CD1c-positive myeloid dendritic cell (primary cell): ENCODE measurements around the gene JHY.

Source experiments
- DNase-seq: peaks from one replicate; pipeline ENCODE4 v3.0.0-alpha.2; 2016; ENCODE audit errors: extremely low spot score

The JHY gene

DNA sequence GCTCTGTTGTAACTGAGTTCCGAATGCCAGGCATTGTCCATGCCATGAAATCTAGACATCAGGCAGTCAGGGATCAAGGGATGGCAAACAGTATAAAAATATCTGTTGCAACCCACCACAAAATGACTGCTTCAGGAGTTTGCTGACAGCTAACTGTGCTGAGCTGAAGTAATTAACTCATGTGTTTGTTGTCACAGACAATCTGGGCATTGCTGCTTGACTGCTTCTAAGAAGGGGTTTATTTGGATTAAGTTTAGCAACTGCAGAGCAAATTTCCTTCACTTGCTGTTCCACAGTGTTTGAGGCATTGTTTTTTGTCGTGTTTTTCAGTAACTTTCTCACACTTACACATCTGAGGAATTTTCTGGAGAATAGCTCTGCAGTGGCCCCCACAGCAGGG lies 68.7 kb downstream of the JHY start:
- DNase-seq = no peak

DNA sequence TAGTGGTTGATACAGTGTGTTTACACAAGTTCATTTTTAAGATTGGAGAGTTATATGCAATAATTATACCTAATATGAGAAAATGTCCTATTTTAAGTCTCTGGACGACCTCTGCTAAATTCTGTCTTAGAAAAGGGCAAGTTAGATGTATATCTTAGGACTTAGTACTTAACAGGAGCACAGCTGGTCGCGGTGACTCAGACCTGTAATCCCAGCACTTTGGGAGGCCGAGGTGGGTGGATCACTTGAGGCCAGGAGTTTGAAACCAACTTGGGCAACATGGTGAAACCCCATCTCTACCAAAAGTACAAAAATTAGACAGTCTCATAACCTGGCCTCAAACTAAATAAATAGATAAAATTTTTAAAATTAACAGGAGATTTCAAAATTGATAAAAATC lies 71.9 kb downstream of the JHY start:
- no peak for DNase-seq

DNA sequence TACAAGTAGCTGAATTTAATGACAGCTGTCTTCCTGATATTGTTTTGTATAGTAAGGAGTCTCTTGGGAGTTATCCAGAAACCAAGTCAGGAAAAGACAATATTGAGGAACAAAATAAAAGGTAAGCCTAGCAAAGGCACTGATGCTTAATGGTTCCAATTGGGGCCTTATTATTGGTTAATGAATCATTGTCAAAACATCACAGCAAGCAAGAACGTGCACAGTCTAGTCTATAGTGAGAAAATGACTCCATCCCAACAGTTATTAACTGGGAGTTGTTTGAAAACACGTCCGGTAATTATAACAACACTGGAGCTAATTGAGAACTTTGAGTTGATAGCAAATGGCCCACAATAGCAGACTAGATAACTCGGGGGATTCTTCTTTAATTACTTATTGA lies 81.4 kb downstream of the JHY start:
- DNase-seq = no peak

DNA sequence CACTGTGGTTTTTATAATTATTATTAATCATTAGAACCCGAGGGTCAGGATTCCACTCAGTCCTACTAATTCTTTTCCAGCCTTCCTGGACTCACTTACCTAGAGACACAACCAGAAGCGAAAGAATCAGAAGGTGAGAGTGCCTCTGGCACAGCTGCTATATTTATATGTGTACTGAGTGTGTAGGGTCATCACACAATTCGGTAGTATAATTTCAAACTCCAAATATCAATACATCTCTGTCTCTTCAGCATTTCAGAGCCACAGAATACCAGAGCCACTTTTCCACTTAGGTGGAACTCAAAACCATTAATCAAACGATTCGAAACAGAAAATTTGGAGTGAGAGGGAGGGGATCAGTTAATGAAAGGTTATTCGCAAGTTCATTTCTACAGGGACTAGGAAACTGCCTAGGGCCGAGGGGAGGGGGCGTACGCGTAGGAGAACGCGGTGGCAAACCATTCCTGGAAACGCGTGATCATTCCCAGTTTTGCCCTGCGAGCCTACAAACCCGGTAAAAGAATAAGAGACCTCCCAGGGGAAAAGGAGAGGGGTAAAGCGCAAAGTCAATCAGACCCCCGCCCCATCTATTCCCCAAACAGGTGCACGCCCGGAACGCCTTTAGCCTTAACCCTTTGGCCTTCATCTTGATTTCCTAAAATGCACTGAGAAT lies 93.6 kb downstream of the JHY start:
- no peak for DNase-seq

DNA sequence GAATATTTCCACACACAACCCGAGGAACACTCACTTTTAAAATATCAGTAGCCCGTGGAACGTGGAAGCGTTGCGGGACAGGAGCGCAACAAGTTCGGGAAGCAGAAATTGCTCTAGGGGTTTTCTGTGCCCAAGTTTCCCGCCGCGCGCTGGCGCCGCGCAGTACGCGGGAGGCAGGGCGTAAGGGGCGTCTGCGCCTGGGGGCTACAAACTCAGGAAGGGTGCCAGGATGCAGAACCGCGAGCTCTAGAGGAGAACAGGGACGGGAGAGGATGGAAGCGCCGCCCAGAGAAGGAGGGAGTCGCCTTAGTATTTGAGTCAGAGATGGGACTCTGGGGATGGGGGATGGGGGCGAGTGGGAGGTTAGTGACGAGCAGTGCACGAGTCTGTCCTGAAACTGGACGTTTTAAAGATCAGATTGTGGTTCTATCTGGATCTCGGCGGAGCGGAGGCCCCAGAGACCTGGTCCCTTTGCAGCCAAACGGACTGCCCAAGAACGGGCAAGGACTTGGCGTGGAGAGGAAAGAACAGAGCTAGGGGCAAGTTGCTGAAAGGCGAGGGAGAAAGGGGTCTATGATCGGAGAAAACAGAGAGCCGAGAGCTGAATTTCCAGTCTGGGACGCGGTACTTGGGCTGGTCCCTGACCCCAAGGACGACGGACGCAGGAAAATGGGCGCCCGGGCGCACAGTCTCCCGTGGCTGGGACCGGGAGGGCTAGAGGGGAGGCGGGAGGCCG lies 94.3 kb downstream of the JHY start:
- no peak for DNase-seq

DNA sequence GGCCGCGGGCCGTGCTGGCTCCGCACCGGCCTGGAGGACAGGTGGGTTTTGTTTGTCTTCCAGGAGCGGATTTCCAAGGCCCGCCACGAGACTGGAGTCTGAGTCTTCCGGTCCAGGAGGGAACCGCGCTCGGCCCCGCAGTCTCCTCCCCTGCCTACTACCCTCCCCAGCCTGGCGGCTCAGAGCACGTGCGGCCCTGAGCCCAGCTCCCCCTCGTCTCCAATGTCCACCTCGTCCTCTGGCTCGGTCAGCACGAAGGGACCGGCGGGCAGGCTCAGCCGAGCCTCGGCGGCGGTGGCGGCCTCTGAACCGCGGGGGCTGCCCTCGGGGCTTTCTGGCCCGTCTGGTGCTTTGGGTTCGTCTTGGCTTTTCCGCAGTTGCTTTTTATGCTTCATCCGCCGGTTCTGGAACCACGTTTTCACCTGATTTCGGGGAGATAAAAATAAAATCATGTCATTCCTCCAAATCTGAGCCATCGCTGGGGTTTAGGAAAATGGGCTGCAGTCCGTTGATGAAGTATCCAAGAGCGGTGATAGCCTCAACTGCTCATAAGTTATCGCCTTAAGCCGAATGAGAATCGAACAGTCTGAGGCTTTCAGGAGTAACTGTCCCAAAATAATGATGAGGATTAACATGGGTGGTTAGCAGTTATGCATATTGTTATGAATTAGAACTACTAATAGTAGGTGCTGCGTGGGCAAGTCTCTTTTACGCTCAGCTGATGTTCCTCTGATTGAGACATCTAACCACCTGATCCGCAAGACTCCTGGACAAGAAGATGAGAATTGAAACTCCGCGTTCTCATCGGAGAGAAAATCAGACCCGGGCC lies 95.1 kb downstream of the JHY start:
- no peak for DNase-seq

DNA sequence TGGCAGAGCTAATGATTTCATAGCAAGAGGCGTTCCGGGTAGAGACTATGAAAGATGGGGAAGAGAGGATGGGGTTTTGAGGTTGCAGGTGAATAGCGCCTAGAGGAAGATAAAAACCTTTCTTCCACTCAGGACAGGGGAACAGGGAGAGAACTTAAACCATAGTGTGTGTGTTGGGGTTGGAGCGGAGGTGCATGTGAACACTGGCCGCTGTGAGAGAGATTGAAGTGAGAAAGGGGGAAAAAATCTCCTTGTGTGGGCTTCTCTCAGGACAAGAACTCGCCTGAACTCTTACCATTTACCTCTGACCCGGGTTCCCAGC lies 95.7 kb downstream of the JHY start:
- DNase-seq = no peak

DNA sequence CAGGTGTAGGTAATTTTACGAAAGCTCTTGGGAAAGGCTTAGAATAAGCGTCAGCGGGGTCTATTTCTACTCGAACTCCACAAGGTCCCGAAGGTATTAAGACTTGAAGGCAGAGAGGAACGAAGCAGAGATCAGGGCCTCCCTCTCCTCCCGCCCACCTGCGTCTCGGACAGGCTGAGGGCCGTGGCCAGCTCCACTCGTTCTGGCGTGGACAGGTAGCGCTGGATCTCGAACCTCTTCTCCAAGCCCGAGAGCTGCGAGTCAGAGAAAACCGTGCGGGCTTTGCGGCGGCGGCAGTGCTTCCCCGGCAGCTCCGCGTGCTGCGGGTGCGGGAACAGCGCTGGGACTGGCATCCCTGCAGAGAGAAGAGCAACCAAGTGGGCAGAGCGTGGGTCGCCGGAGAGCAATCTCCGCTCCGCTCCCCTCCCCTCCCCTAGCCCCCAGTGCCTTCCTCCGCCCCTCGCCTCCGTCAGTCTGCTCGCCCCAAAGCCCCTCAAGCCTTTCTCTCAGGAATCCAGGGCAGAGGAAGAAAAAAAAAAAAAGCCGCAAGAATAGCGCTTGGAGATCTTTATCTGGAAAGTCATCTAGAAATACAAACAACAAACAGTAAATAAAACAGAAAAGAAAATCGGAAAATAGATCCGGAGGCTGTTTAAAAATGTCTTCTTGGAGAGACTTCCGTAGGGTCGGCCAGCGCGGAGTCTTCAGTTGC lies 96.7 kb downstream of the JHY start:
- no peak for DNase-seq

DNA sequence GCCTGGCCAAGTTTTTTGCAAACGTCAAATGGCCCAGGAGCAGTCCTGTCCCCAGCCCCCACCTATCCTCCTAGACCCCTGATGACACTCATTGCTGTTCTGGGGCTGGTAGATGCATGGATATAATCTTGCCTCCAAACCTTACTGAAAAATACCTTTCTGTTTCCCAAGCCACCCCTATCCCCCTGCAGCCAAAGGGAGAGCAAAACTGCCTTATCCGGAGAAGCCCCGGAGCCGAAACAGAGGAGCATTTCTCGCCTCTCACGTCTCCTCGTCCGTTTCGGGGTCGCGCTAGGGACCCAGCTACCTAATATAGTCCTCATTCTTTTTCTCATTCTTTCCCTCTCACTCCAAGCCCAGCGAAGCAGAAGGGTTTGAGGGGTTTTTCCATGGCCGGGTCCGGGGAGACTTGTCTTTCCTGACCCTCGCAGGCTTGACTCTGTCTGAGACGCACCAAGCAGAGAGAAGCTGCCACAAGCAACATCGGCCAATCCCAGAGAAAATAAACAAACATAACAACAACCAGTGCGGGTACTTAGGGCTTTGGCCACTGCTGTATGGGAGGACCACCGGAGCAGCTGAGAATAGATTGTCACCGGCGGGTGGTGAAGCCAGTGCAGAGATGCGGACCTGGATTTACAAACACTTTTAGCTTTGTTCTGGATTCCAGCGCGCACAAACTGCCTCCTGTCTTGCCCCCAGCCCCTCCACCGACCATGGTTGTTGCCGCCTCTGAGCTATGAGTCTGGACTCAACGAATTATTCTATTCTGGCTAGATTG lies 97.4 kb downstream of the JHY start:
- no peak for DNase-seq

DNA sequence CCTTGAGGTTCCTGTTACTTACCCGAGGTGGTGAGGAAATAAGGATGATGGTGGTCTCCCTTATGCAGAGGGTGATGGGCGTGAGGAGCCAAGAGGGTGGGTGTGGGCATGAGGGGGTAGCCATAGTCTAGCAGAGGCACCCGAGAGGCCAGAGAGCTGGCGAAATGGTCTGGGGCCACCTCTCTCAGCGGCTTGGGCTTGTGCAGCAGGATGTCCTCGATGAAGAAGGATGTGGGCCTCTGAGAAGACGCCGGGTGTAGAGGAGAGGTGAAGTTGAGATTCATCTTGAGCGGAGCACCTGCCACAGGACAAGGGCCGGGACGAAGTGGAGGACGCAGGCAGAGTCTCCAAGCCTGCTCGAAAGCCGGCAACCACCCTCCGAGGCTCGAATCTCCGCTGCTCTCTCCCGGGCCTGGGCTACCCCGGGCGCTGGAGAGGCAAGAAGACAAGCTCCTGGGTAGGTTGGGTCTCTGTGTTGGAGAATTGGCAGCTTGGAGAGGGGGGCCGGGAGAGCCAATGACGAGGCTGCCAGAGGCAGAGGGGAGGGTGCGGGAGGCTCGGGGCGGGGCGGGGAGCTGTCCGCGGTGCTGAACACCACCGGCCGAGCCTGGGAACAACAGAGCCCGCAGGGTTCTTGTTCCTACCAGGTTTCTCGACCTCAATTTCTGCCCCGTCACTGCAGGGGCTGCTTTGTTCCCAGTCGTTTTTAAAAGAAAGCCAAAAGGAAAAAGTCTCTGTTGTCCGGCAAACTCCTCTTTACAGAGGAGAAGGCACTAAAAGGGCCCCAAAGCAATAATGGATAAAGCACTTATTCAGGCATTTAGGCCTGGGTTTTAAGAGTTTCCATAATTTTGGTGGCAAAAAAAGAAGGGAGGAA lies 99.1 kb downstream of the JHY start, which contains the start of gene BSX:
Gene BSX, minus strand, starts transcription at position 447 of the 877 bp plus-strand sequence. Its CDS starts 163 bp downstream, at position 284.
- DNase-seq = peak; percentile 54

DNA sequence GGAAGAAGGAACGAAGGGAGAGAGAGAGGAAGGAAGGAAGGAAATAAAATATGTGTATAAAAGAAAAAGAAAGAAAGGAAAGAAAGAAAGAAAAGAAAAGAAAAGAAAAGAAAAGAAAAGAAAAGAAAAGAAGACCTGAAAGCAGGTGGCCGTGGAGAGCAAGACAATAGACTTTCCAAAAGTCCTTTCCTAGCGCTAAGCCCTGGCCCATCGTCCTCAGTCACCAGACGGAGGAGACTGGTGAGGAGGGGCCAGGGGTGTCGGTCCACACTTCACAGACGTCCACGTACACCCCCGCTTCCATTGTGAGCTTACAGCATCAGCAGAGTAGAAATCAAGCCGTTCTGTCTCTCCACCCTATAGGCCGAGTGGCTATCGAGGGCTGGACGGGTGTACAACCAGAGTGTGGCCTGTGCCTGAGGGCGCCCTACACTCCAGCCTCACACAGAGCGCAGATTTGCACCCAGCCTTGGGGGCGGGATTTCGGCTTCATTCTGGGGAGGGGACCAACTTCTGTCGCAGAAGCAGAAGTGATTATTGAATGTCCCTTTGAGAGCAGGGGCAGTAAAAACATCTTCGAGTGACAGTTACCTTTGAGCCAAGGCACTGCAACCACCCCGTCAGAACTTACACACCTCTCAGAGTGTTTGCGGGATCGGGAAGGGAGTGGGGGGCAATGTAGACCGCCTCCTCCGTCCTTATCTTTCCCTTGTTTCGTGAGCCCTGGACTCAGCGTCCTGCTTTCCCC lies 101.1 kb downstream of the JHY start:
- DNase-seq = no peak

DNA sequence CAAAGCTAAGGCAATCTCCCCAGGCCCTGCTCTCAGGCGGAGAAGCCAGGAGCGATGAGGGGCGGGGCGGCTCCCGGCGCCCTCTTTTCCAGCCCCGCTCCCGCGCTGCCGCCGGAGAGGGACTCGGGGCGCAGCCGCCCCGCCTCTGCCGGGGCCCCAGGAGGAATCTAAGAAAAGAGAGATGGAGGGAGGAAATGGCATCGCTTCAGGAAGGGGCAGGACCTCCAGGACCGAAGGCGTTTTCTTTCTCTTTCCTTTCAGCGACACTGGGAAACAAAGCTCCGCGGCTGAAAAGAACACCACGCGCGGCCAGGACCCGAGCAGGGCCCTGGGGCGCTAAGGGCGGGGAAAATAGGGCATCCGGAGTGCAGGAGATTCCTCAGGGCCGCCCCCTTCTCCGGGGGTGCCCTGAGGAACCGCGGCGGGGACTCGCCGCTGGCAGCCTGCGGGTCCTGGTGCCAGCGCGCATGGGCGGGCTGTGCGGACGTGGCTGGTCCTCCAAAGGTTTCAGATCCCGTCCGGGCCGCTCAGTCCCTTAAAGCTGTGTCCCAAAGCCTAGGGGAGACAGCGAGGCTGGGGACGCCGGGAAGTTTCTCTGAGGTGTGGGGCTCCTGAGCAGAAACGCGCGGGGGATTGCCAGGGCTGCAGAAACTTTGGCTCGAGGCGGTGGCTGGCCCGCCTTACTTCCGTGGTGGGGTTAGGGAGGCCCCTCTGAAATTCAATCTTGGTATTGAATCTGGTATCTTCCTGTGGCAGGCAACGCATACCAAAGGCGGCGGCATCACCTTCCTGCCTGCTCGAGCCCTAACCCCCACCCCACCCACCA lies 101.8 kb downstream of the JHY start:
- DNase-seq = peak; percentile 51

DNA sequence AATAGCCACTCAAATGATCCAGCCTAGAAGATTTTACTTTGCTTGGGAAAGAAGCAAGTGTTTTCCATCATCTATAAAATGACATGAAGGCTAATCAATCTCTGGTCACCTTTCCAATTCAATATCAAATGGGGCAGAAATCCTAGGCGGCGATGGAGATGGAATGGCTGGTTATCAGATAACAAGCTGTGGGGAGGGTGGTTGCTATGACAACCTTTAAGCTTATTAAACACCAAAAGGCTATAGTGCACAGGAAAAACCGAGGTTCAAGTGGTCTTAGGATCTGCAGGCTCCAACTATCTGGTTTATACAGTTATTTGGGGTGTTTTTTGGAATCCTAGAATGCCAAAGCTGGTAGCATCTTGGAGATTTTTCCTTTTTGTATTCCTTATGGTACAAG lies 113.0 kb downstream of the JHY start:
- DNase-seq = no peak

DNA sequence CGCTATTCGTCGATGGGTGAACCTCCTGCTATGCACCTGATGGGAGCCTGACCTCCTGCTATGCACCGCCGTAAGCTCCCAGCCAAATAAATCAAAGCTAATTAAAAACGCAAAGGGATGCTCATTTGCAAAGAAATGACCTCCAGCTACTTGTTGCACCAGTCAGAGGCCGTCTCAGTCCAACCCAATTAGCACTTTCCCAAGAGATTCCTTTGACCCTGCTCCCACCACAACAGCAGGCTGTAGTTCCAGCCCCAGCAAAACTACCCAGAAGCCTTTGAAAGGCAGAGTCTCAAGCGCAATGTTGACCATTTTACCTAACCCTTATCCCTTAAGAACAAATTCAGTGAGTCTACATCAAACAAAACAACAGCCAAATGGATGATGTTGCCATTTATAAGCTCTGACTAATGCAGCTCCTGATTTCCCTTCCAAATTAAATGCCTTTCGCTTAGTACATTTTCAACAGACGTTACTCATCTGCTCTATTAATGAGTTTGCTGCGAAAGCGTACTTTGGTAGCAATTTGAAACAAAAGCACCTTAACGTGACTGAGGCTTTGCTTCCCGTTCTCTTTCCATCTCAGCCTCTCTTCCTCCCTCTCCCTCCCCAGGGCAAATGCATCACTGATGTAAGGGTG lies 116.3 kb downstream of the JHY start:
- DNase-seq = no peak

DNA sequence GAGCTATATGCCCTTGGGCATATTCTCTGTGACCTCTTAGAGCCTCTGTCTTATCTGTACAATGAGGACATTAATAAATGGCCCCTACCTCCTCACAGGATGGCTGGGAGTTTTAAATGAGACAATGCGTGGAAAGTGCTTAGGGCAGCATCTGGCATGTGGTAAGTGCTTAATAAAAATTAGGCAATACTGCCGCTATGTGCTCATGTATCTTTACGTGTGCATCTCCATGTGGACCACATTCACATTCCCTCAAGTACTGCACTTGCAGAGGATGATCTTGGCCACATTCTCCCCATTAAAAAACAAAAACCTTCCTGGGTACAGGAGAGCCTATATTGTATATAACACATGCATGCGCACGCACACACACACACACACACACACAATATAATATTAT lies 118.2 kb downstream of the JHY start:
- DNase-seq = no peak

DNA sequence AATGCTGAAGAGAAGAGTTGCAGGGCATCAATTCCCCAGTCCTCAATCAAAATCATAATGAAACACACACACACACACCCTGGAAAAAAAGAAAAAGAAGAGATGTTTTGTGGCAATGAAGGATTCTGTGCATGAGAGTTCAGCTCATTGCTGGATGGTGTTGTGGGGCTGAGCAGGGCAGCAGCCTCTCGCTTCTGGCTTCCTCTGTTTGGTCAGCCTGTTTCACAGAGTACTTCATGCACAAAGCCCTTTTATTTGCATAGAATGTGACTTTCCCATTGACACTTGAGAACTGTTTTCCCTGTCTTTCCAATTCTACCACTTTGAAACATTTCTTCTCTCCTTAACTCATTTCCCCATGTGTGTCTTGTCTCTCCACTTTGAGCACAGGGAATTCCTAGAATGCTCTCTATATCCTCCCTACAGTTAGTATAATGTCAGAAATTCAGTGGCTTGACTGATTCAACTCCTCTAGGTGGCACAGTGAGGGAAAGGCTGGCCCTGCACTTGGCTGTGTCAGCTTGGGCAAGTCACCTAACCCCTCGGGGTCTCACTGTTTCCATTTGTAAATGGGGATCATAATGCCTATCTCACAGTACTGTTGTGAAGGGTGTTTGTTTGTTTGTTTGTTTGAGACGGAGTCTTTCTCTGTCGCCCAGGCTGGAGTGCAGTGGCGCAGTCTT lies 124.4 kb downstream of the JHY start:
- DNase-seq = no peak
